H1 (cell line): ENCODE results near the gene MRPL55. TPM values are rescaled to one million over a fixed set of nuclear protein-coding genes. Genes with fewer than 3 reads are reported as not detected.

Experiments
- CTBP2 ChIP-seq: IDR thresholded peaks from 2 replicates; pipeline ENCODE4 v1.7.0; 2011; ENCODE audit warnings: borderline replicate concordance, mild to moderate bottlenecking, moderate library complexity, mixed read lengths, low read length; ENCODE audit not compliant: insufficient read depth, insufficient read length
- polyA plus RNA-seq, 7 experiments: library from polyadenylated mRNA; depleted of rRNA in 3 of 7; stranded (reverse) in 5 of 7; unstranded in 2 of 7; fragments of >200 nt in 5 of 7; fragments of 200-250 nt in 2 of 7; gene quantifications; 1 replicate in 5 of 7; 2 replicates in 1 of 7; 4 replicates in 1 of 7; pipeline versions ENCODE4 v1.2.1 to v1.2.3, GENCODE V29; 2011 to 2013; ENCODE audit warnings: missing spikeins in 2 of 7, mixed read lengths in 2 of 7
- total RNA-seq: library from RNA; stranded (reverse); fragmentation: NEBNext Ultra II Directional; extraction: Animal tissue kit (Norgen Biotek cat#: 25700); gene quantifications from 2 replicates; pipeline ENCODE4 v1.2.1, GENCODE V29; 2021

The MRPL55 gene
- total and polyA plus RNA-seq, 2 of the 8 experiments (the other 6 are each of a cell fraction or from before 2014, with no cell fraction given): 59.0 to 244 TPM

DNA sequence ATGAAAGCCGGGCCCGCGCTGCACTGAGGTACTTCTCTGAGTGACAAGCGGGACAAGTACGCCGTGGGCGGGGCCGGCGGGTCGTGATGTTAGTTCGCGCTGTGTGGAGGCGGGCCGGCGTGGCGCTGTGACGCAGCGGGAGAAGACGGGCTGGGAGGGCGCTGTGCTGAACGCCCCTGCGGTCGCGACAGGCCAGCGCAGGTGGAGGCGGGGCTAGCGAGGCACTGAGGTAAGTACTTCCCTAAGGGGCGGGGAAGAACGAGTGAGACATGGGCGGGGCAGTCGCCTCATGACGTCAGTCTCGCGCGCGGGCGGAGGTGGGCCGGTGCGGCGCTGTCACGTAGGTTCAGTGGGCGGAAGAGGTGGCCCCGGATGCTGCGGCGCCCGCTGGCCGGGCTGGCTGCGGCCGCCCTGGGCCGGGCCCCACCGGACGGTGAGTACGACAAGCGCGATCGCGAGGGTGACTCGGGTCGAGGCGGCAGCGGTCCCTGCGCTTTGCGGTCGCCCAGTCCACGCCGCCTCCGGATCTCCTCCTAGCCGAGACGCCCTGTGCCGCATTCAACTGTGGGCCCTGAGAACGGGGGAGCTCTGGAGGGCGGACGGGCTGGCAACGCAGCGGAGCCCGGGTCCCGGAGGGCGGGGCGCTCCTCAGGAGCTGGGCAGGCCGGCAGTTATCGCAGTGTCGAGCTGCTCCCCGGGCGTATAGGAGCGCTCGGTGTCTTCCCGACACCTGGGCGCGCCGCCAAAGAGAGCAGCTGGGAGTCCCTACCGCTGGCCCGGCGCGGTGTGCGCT lies 31.0 kb upstream of the MRPL55 start, which contains the start of gene GUK1 (continued):
- TF ChIP-seq CTBP2: peak; percentile 89
